Astrocyte (in vitro differentiated cells and primary cell): ENCODE data around the gene PPP1R14C. TPM values are rescaled to one million over a fixed set of nuclear protein-coding genes. Genes with fewer than 3 reads are reported as not detected.

Experiments
- DNase-seq: peaks from one replicate; pipeline ENCODE4 v3.0.0-alpha.2; 2010; ENCODE audit warnings: low read depth
- FAIRE-seq: peaks from 2 replicates; lab custom pipeline; 2011; peaks lifted over from hg19 to GRCh38; lab: Jason Lieb, UNC
- H2AFZ ChIP-seq: 2 replicates; pipeline ENCODE4 v1.6.0; 2012; ENCODE audit warnings: low read depth, low read length, inconsistent platforms
- H3K27ac ChIP-seq: 2 replicates; pipeline ENCODE4 v1.5.1; 2011; ENCODE audit warnings: low read depth, low read length, inconsistent platforms
- H3K27me3 ChIP-seq: 2 replicates; pipeline ENCODE4 v1.6.0; 2011; ENCODE audit warnings: low read length, inconsistent platforms; ENCODE audit not compliant: insufficient read depth
- H3K36me3 ChIP-seq: 2 replicates; pipeline ENCODE4 v1.5.1; 2011; ENCODE audit warnings: low read length, inconsistent platforms; ENCODE audit not compliant: insufficient read depth
- H3K4me1 ChIP-seq: 2 replicates; pipeline ENCODE4 v1.5.1; 2011; ENCODE audit warnings: low read length, inconsistent platforms; ENCODE audit not compliant: insufficient read depth
- H3K4me2 ChIP-seq: 2 replicates; pipeline ENCODE4 v1.6.0; 2012; ENCODE audit warnings: low read length, inconsistent platforms
- H3K4me3 ChIP-seq: 2 replicates; pipeline ENCODE4 v1.5.1; 2011; ENCODE audit warnings: low read depth, mild to moderate bottlenecking, low read length, inconsistent platforms; ENCODE audit not compliant: insufficient read depth
- H3K79me2 ChIP-seq: 2 replicates; pipeline ENCODE4 v1.6.0; 2012; ENCODE audit warnings: mild to moderate bottlenecking, low read length, inconsistent platforms; ENCODE audit not compliant: insufficient read depth
- H3K9ac ChIP-seq: 2 replicates; pipeline ENCODE4 v1.6.0; 2012; ENCODE audit warnings: mild to moderate bottlenecking, low read length, inconsistent platforms
- H3K9me3 ChIP-seq: 2 replicates; pipeline ENCODE4 v1.5.1; 2012; ENCODE audit warnings: low read depth, mild to moderate bottlenecking, low read length, inconsistent platforms; ENCODE audit not compliant: insufficient read depth
- H4K20me1 ChIP-seq: 2 replicates; pipeline ENCODE4 v1.6.0; 2012; ENCODE audit warnings: low read length, inconsistent platforms; ENCODE audit not compliant: insufficient read depth
- H3K27ac Mint-ChIP-seq: one replicate; pipeline ENCODE4 v1.8.0; 2021; ENCODE audit warnings: mild to moderate bottlenecking, mixed read lengths; ENCODE audit not compliant: unreplicated experiment
- H3K27me3 Mint-ChIP-seq: one replicate; pipeline ENCODE4 v1.8.0; 2021; ENCODE audit warnings: low read depth, mixed read lengths; ENCODE audit not compliant: unreplicated experiment
- H3K36me3 Mint-ChIP-seq: one replicate; pipeline ENCODE4 v1.8.0; 2021; ENCODE audit warnings: low read depth, mixed read lengths; ENCODE audit not compliant: unreplicated experiment
- H3K4me1 Mint-ChIP-seq: one replicate; pipeline ENCODE4 v1.8.0; 2021; ENCODE audit warnings: low read depth, mixed read lengths; ENCODE audit not compliant: unreplicated experiment
- H3K4me3 Mint-ChIP-seq: one replicate; pipeline ENCODE4 v1.8.0; 2021; ENCODE audit warnings: mild to moderate bottlenecking, moderate library complexity, mixed read lengths; ENCODE audit not compliant: unreplicated experiment
- H3K9me3 Mint-ChIP-seq: one replicate; pipeline ENCODE4 v1.8.0; 2021; ENCODE audit warnings: mild to moderate bottlenecking, mixed read lengths; ENCODE audit not compliant: unreplicated experiment
- CTCF ChIP-seq: IDR thresholded peaks from 2 replicates; pipeline ENCODE4 v1.5.1; 2011; ENCODE audit warnings: low read depth, mild to moderate bottlenecking, inconsistent platforms, low read length, moderate library complexity; ENCODE audit not compliant: insufficient read depth
- EZH2 ChIP-seq: IDR thresholded peaks from 2 replicates; pipeline ENCODE4 v1.6.1; 2012; ENCODE audit warnings: mild to moderate bottlenecking, low read length, inconsistent platforms; ENCODE audit not compliant: insufficient read depth
- total RNA-seq: library from RNA; stranded (reverse); gene quantifications from 2 replicates; pipeline ENCODE4 v1.2.1, GENCODE V29; 2021

Gene PPP1R14C
- total RNA-seq, 1 donor from 2014 or later: 3.9 TPM

- Histone ChIP-seq H4K20me1 (no peaks in the 10 kb centered on the region), H3K4me1 (peaks cover 16% of the 10 kb centered on the region), H3K79me2 (no peaks in the 10 kb centered on the region), H3K4me2 (no peak overlapping the region), H2AFZ (no peak overlapping the region), H3K27me3 (no peaks in the 10 kb centered on the region), H3K27ac (no peak overlapping the region), H3K9me3 (no peaks in the 10 kb centered on the region), H3K36me3 (no peaks in the 10 kb centered on the region), H3K4me3 (no peak overlapping the region), H3K9ac (no peak overlapping the region)
- Mint-ChIP-seq H3K4me3 (no peak overlapping the region), H3K9me3 (no peaks in the 10 kb centered on the region), H3K27ac (no peak overlapping the region), H3K27me3 (peaks cover 3% of the 10 kb centered on the region), H3K4me1 (peaks cover 24% of the 10 kb centered on the region), H3K36me3 (no peaks in the 10 kb centered on the region)
- no peak for DNase-seq
- FAIRE-seq: no peak
- TF ChIP-seq CTCF (no peak), EZH2 (no peak)
Observed at GRCh38 chr6:150255840-150256239, 113.0 kb downstream of the PPP1R14C start.

GRCh38 chr6:150256618-150257272 lies 113.9 kb downstream of the PPP1R14C start:
- Mint-ChIP-seq H3K27ac (no peak overlapping the region), H3K27me3 (peaks cover 6% of the 10 kb centered on the region), H3K36me3 (no peaks in the 10 kb centered on the region), H3K4me3 (no peak overlapping the region), H3K9me3 (no peaks in the 10 kb centered on the region), H3K4me1 (peaks cover 19% of the 10 kb centered on the region)
- Histone ChIP-seq H3K4me3 (no peak overlapping the region), H3K36me3 (no peaks in the 10 kb centered on the region), H3K9me3 (no peaks in the 10 kb centered on the region), H3K27me3 (no peaks in the 10 kb centered on the region), H4K20me1 (no peaks in the 10 kb centered on the region), H2AFZ (no peak overlapping the region), H3K79me2 (no peaks in the 10 kb centered on the region), H3K9ac (no peak overlapping the region), H3K4me1 (peaks cover 12% of the 10 kb centered on the region), H3K4me2 (no peak overlapping the region), H3K27ac (no peak overlapping the region)
- DNase-seq (peak; percentile 86), FAIRE-seq (no peak)
- TF ChIP-seq EZH2 (no peak), CTCF (no peak)

GRCh38 chr6:150258381-150258780 lies 115.5 kb downstream of the PPP1R14C start:
- Histone ChIP-seq H3K4me1 (peaks cover 5% of the 10 kb centered on the region), H2AFZ (no peak overlapping the region), H3K9me3 (no peaks in the 10 kb centered on the region), H3K36me3 (no peaks in the 10 kb centered on the region), H3K4me2 (no peak overlapping the region), H4K20me1 (no peaks in the 10 kb centered on the region), H3K4me3 (no peak overlapping the region), H3K27ac (no peak overlapping the region), H3K9ac (no peak overlapping the region), H3K27me3 (no peaks in the 10 kb centered on the region), H3K79me2 (no peaks in the 10 kb centered on the region)
- TF ChIP-seq CTCF (no peak), EZH2 (no peak)
- H3K4me1 Mint-ChIP-seq: peaks cover 15% of the 10 kb centered on the region
- H3K36me3 Mint-ChIP-seq: no peaks in the 10 kb centered on the region
- no peak overlapping the region for H3K27ac Mint-ChIP-seq
- peaks cover 6% of the 10 kb centered on the region for H3K27me3 Mint-ChIP-seq
- no peak overlapping the region for H3K4me3 Mint-ChIP-seq
- no peak for DNase-seq
- H3K9me3 Mint-ChIP-seq: peaks cover 3% of the 10 kb centered on the region
- FAIRE-seq: no peak
